GM10847 (cell line): ENCODE results near the gene AP5B1.

Experiments
- POLR2A ChIP-seq: IDR thresholded peaks from 2 replicates; pipeline ENCODE4 v1.6.1; 2011; ENCODE audit not compliant: insufficient read length; ENCODE audit errors: extremely low read depth

AP5B1 gene

GRCh38 chr11:65808744-65809341 is 28.1 kb upstream of the AP5B1 start:
- TF ChIP-seq POLR2A, result no peak

- no peak for TF ChIP-seq POLR2A
Measured at GRCh38 chr11:65806979-65807378, 26.2 kb upstream of the AP5B1 start.

GRCh38 chr11:65803797-65804492 is 23.2 kb upstream of the AP5B1 start:
- no peak for TF ChIP-seq POLR2A

- TF ChIP-seq POLR2A, result no peak
Measured at GRCh38 chr11:65802841-65803240, 22.1 kb upstream of the AP5B1 start.

GRCh38 chr11:65801153-65801987 is 20.6 kb upstream of the AP5B1 start:
- TF ChIP-seq POLR2A, result no peak

- TF ChIP-seq POLR2A, result no peak
Measured at GRCh38 chr11:65798882-65799281, 18.1 kb upstream of the AP5B1 start.

GRCh38 chr11:65797711-65798110 is 16.9 kb upstream of the AP5B1 start:
- TF ChIP-seq POLR2A, result no peak

- no peak for TF ChIP-seq POLR2A
Measured at GRCh38 chr11:65796726-65797601, 16.2 kb upstream of the AP5B1 start.

GRCh38 chr11:65794570-65795510 is 14.1 kb upstream of the AP5B1 start:
- TF ChIP-seq POLR2A, result no peak

- TF ChIP-seq POLR2A, result no peak
Measured at GRCh38 chr11:65793625-65794400, 13.0 kb upstream of the AP5B1 start.

- no peak for TF ChIP-seq POLR2A
Measured at GRCh38 chr11:65793144-65793581, 12.4 kb upstream of the AP5B1 start.

GRCh38 chr11:65792456-65792855 is 11.7 kb upstream of the AP5B1 start:
- no peak for TF ChIP-seq POLR2A

GRCh38 chr11:65791719-65792213 is 11.0 kb upstream of the AP5B1 start:
- TF ChIP-seq POLR2A, result peak; percentile 85
